GM12872 (cell line): ENCODE measurements around the gene ATF7IP2.

Experiments used
- CTCF ChIP-seq: IDR thresholded peaks from 3 replicates; pipeline ENCODE4 v1.5.1; 2011; ENCODE audit warnings: low read depth, mild to moderate bottlenecking, low read length, moderate library complexity; ENCODE audit not compliant: insufficient read depth

The ATF7IP2 gene

GRCh38 chr16:10412935-10413601 is 27.2 kb downstream of the ATF7IP2 start:
- no peak for TF ChIP-seq CTCF

GRCh38 chr16:10419701-10420100 is 33.8 kb downstream of the ATF7IP2 start:
- no peak for TF ChIP-seq CTCF

- TF ChIP-seq CTCF: no peak
Measured at GRCh38 chr16:10421596-10421995, 35.7 kb downstream of the ATF7IP2 start.

GRCh38 chr16:10428433-10429168 is 42.7 kb downstream of the ATF7IP2 start:
- no peak for TF ChIP-seq CTCF

- TF ChIP-seq CTCF: no peak
Measured at GRCh38 chr16:10441726-10442125, 55.9 kb downstream of the ATF7IP2 start.

GRCh38 chr16:10447289-10447688 is 61.4 kb downstream of the ATF7IP2 start:
- no peak for TF ChIP-seq CTCF

- no peak for TF ChIP-seq CTCF
Measured at GRCh38 chr16:10453159-10453510, 67.3 kb downstream of the ATF7IP2 start.
